ENCODE measurements around the gene PLEKHG7.
"Not testable (repeated sequence)": the region's sequence is repeated elsewhere in the genome, so short reads cannot be mapped to it uniquely, and the experiment has no call there.

The PLEKHG7 gene, protein sequence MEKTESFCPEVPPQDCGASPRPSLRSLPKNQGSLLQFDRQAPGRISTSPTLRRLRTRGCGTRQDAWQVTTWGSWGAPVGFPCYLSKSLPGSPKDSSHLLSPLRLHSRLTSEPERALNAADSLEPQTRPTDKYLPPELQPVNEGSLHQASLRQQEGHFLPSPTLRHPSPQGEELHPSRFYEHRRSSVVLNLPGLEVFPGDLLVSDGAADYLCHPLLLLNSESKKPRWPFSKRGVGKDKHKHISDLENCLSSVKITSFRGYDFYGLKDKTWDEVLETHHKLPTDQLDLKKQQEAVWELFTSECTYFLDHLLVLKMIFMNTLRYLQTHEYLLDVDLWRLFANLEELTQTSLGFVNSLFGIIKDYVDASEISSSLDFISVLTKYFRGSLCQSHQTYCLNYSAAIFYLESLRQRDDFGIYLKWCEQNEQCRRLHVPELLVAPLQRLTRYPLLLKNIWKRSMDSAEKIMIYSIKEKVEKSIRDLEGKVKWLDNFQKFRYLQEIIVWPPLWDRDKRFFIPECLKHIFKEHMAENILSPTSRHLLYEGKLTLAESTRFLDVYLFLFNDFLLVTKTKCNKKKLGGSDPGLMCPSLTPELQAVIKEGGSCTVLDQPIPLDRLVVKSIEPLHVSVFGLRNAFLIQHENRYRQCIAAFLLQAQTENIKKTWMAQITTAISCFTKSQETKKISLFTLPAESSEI

DNA sequence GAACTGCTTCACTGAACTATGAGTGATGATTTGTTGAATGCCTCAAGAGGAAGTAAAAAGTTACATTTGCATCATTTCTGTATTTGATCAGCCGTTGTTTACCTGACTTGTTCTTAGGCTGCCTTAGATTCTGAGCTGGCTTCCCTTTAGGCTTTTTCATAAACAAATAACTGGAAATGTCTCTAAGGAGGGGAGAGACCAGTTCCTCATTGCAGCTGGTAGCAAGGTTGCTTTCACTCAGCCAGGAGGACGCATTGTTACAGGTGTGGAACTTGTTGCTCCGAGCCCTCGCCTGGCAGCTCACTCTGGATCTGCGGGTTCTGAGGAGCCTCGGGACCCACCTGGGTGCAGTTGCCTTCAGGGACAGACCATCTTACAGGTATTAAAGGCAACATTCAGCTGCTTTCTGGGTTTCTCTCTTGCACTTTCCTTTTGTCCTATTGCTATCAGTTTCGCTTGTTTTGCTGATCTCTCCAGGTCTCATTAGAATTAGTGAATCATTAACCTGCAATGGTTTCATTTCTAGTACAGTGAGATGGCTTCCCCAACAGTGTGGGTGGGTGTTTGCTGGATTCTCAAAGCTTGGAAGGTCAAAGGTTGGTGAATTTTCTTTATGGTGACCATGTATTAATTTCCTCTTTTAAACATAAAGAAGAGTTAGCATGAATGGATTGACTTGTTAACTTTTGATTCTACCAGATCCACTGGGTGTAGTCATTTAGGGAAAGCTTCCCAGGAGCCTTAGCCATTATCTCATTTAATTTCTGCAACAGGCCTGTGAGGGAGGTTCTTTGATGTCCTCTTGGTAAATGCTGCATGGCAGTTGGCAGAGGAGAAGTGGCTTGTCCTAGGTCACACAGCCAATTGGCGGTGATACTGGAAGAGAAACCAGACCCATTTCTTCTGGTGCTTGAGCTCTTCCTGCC, at the start of gene PLEKHG7:
PLEKHG7 (plus strand) TSS at position 236 of the 926 bp plus-strand sequence. CDS start 3,643 bp downstream, outside the sequence.
- in situ Hi-C loops (cut with HindIII; ENCODE audit: low sequenced_read_pairs), result no loop called here

DNA sequence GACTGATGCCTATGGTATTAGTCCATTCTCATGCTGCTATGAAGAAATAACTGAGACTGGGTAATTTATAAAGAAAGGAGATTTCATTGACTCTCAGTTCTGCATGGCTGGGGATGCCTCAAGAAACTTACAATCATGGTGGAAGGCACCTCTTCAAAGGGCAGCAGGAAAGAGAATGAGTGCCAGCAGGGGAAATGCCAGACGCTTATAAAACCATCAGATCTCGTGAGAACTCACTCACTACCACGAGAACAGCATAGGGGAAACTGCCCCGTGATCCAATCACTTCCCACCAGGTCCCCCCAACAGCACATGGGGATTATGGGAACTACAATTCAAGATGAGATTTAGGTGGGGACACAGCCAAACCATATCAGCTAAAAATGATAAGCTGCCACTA, 48.5 kb upstream of the PLEKHG7 start:
- in situ Hi-C loops (cut with HindIII; ENCODE audit: low sequenced_read_pairs), result not testable (repeated sequence)

DNA sequence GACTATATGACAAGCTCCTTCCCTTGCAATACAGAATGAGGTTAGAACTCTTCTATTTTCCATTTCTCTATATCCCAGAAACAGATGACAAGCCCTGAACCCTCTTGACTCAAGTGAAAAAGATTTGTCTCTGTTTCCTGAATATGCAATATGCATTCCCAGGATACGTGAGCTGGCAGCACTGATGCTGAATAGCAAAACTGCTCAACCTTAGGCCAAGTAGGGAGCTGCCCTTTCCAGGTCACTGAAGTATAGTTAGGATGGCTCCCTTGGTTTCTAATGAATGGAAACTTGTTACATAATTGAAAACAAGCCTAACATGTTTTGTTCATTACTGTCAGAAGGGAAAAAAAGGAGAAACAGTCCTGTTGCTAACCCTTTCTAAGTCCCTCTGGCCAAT, 47.9 kb upstream of the PLEKHG7 start:
- in situ Hi-C loops (cut with HindIII; ENCODE audit: low sequenced_read_pairs), result no loop called here

DNA sequence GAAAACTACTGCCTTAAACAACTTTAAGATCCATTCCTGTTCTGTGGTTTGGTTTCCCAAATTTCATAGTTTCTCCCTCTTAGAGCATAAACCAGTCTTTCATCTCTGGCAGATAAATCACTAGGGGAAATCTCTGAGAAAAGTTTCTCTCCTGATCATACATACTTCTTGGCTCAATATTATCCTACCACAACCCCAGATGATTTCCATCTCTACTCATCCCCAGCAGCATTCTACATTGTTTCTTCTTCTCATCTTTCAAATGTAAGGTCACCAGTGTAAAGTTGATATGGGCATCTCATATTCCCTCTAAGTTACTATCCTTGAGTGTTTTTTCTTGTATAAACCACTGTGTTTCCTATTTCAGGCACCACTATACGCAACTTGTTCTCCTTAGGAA, 45.9 kb upstream of the PLEKHG7 start:
- in situ Hi-C loops (cut with HindIII; ENCODE audit: low sequenced_read_pairs), result no loop called here

- in situ Hi-C loops (cut with HindIII; ENCODE audit: low sequenced_read_pairs), result no loop called here
Observed at GRCh38 chr12:92657770-92658169, 45.0 kb upstream of the PLEKHG7 start.

GRCh38 chr12:92658611-92659010, 44.2 kb upstream of the PLEKHG7 start:
- in situ Hi-C loops (cut with HindIII; ENCODE audit: low sequenced_read_pairs), result no loop called here

DNA sequence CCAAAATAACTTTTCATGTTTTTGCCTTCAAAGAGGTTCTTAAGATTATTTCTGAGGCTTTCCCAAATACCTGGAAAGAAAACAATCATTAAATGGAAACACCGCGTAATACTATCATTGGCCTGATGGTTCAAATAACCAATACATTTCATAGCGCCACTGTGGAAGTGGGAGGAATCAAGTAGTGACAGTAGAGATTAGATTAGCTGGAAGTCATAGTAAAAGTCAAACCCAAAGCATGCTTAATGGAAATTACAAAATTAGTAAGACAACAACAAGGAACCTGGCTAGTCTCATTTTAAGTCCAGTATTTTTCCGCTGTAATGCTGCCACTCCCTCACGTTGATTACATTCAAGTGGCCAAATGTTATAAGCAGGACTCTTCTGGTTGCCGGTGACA, 41.5 kb upstream of the PLEKHG7 start:
- in situ Hi-C loops (cut with HindIII; ENCODE audit: low sequenced_read_pairs), result no loop called here

GRCh38 chr12:92665496-92665895, 37.3 kb upstream of the PLEKHG7 start:
- in situ Hi-C loops (cut with HindIII; ENCODE audit: low sequenced_read_pairs), result no loop called here

DNA sequence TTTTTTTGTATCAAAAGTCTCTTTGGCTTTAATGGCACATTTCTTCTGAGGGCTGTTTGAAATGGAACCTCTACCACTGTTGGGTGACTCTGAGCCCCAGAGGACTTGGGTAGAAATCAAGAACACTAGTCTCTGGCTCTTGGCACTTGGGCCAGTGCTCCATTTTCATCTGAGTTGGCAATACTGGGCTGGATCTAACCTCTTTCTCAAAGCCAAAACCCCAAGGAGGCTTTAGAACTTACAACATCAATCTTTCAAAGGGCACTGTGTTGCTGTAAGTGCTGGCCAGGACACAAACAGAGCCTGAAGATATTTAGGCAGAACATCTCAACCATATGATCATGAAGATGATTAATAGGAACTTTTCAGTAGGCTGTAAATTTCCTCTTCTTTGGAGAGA, 34.0 kb upstream of the PLEKHG7 start:
- in situ Hi-C loops (cut with HindIII; ENCODE audit: low sequenced_read_pairs), result no loop called here

GRCh38 chr12:92671524-92671923, 31.3 kb upstream of the PLEKHG7 start:
- in situ Hi-C loops (cut with HindIII; ENCODE audit: low sequenced_read_pairs), result not testable (repeated sequence)

DNA sequence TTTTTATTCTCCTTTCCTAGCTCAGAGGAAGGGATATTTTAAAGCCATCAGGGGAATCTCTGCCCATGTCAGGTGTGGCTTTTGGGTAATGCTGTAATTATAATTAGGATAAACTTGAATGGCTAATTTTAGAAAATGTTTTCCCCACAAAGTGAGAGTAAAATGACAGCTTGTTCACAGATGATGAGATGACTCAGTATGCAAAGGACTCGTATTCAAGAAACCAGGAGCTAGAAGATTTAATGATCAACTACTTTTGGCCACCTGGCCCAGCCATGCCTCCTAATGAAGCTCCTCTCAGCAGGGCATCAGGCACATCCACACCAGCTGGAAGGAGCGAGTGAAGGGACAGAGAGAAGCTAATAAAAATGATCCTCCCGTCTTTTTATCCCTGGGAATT, 29.0 kb upstream of the PLEKHG7 start:
- in situ Hi-C loops (cut with HindIII; ENCODE audit: low sequenced_read_pairs), result no loop called here

DNA sequence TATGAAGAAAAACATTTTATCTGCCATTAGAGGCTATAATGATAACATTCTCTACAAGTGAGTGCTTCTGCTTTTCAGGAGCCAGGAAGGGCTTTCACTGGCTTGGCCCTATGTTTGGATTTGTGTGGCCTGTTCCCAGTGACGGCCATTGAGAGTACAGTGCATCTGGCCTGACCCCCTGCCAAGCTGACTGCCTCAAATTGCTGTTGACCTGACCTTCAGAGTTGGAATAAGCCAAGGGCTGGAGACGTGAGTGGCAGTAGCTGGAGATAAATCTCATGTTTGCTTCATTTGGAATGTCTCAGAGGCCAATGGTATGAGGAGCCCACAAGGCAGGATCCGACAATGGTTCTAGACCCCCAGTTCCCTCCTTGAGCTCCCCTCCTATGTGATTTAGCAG, 28.3 kb upstream of the PLEKHG7 start:
- in situ Hi-C loops (cut with HindIII; ENCODE audit: low sequenced_read_pairs), result no loop called here

GRCh38 chr12:92675092-92675865, 27.5 kb upstream of the PLEKHG7 start:
- in situ Hi-C loops (cut with HindIII; ENCODE audit: low sequenced_read_pairs), result no loop called here

- in situ Hi-C loops (cut with HindIII; ENCODE audit: low sequenced_read_pairs), result no loop called here
Observed at GRCh38 chr12:92676710-92677109, 26.1 kb upstream of the PLEKHG7 start.

- in situ Hi-C loops (cut with HindIII; ENCODE audit: low sequenced_read_pairs), result no loop called here
Observed at GRCh38 chr12:92690601-92691000, 12.2 kb upstream of the PLEKHG7 start.

- in situ Hi-C loops (cut with HindIII; ENCODE audit: low sequenced_read_pairs), result no loop called here
Observed at GRCh38 chr12:92695056-92695455, 7.7 kb upstream of the PLEKHG7 start.

DNA sequence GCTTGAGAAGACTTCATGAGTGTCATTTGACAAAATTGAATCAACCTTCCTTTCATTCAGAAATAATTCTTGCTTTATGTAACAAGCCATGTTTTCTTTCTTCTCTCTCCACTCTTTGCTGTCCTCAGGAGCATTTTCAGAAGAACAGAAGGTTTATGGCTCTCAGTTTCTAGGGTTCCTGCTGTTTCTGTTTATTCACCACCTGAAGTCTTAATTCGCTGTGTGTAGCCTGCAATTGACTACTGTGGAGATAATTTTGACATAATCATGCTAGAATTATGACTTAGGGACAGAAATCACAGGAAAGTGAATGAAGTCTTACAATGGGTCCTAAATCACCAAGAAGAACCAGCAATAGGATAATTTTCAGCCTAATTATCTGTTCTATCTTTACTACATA, 7.2 kb upstream of the PLEKHG7 start:
- in situ Hi-C loops (cut with HindIII; ENCODE audit: low sequenced_read_pairs), result no loop called here

- in situ Hi-C loops (cut with HindIII; ENCODE audit: low sequenced_read_pairs), result no loop called here
Observed at GRCh38 chr12:92696216-92696615, 6.6 kb upstream of the PLEKHG7 start.

- in situ Hi-C loops (cut with HindIII; ENCODE audit: low sequenced_read_pairs), result no loop called here
Observed at GRCh38 chr12:92698474-92698873, 4.3 kb upstream of the PLEKHG7 start.

GRCh38 chr12:92701441-92701840, 1.3 kb upstream of the PLEKHG7 start:
- in situ Hi-C loops (cut with HindIII; ENCODE audit: low sequenced_read_pairs), result no loop called here

GRCh38 chr12:92703786-92704185, 997 bp downstream of the PLEKHG7 start:
- in situ Hi-C loops (cut with HindIII; ENCODE audit: low sequenced_read_pairs), result no loop called here

All from DLD1 (cell line).